NCI-H748 treated with DMSO at 0.1 percent for 48 hours (cell line): Measurements from ENCODE around the gene COX11.

Experiments
- DNase-seq: peaks from one replicate; lab custom pipeline; 2025; lab: John Stamatoyannopoulos, UW

COX11 gene

DNA sequence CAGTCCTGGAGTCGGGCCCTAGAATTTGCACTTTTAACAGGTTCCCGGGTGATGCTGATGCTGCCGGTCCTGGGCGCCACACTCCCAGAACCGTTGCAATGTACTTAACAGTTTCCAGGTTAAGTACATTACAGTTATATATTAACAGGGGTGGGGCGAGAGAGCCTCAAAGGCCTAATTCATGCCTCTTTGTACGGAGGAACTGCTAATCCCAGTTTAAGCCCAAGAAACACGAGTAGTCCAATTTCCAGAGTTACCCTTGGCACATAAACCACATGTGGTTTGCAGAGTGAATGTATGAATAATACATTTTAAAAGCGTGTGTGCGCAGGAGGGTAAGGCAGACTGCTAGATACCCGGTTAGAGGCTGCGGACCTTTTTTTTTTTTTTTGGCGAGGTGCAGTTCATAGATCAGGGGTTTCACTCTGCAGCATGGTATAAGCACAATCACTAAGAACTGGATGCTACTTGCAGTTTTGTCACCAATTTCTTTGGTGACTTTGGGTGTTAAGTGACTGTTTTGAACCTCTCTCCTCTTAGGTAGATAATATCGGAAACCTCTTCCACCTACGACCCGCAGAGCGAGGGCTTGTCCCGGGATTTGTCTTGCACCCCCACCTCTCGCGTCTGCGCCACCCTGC is 713 bp downstream of the COX11 start:
- DNase-seq: no peak

DNA sequence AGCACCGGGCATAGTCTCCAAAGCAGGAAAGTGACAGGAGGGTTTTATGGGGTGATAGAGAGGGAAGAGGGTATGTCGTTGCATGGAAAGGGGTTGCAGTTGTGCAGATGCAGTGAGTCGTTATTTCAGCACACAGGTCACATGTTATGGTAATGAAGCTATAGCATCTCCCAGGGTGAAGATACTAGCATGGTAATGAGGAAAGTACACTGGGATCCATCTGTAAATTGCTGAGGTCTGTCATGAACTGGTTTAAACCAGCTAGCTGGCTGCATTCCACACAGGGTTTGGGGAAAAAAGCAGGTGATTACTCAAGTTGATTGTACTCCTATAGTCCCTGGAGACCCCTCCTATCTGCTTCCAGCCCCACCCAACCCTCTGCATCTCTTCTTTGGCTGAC is 11.7 kb downstream of the COX11 start:
- no peak for DNase-seq

DNA sequence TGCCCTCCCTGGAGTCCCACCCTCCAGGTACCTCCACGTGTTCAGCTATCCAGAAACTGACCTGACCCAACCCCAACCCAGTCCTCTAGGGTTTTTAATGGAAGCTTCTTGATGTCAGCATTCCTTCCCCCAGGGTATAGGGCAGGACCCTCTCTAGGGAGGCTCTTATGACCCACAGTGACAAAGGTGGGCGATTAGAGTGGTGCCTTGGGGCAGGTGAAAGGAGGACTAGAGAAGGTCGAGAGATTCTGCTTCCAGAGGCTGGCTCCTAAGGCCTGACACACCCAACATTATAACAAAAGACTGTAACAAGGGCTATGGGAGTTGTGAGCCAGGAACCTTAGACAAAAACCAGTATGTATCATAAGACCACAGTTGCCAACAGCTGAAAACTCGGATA is 17.2 kb downstream of the COX11 start:
- DNase-seq: no peak

DNA sequence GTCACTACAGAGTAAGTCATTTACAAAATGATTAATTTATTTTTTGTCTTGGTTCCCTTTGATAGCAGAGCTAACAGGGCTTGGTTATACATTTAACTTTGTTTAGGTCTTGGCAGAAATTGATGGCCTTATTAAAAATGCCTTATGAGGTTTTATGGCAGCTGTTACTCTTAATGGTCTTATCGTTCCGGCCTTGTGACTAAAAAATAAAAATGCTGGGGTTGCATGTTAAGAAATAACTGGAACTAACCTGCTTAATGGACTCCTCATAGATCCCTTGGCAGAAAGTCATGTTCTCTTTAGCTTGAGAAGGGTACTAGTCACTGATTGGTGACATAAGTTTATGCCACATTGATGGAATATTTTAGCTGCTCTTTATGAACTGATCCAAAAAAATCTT is 18.3 kb downstream of the COX11 start:
- DNase-seq: no peak

DNA sequence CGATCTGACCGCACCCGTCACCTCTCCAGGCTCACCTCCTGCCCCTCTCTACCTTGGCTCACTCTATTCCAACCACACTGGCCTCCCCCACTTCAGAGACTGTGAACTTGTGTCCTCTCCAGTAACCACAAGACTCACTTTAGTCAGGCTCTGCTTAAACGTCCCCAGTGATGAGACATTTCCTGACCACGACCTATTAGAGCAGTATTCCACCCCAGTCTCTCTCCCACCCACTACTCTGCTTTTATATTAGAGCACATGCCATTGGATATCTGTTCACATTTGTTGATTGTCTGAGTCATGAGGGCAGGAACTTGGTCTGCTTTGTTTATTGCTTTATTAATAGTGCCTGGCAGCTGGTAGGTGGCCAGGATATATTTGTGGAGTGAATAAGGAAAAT is 20.1 kb downstream of the COX11 start:
- DNase-seq: no peak

DNA sequence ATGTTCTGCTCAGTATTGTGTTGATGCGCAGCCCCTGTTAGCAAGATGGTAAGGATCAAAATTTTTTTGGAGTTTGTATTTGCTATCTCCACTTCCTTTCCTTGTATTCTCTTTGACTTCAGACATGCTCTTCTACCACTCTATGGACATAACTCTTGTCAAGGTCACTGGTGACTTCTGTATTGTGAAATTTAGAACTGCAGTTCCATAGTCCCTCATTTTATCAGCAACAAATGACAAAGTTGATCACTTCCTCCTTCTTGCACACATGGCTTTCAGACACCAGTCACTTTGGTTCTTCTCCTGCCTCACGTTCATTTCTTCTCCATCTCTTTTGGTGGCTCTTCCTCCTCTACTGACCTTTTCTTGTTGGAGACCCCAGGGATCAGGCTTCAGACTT is 21.1 kb downstream of the COX11 start:
- no peak for DNase-seq

DNA sequence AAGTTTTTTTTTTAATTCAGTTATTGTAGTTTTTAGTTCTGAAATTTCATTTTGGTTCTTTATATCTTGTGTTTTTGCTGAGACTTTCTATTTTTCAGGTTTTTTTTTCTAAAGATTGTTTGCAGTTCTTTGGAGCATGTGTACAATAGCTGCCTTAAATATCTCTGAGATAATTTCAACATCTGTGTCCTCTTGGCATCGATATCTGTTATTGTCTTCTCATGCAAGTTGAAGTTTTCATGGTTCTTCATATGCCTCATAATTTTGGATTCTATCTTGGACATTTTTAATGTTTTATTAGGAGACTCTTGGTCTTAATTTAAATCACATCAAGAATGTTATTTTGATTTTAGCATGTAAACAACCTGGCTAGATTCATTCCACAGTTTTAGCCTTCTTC is 22.8 kb downstream of the COX11 start:
- no peak for DNase-seq

DNA sequence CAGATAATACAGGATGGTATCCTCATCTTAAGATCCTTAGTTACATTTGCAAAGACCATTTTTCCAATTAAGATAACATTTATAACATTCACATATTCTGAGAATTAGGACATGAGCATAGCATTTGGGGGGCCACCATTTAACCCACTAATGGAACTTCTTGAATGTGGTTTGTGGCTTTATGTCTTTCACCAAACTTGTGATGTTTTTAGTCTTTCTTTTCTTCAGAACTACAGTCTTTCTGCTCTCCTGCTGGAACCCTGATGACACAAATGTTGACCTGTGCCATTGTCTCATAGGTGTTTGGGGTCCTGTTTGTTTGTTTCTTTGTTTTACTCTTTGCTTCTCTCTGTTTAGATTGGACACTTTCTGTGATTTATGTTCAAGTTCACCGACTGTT is 23.2 kb downstream of the COX11 start:
- no peak for DNase-seq

DNA sequence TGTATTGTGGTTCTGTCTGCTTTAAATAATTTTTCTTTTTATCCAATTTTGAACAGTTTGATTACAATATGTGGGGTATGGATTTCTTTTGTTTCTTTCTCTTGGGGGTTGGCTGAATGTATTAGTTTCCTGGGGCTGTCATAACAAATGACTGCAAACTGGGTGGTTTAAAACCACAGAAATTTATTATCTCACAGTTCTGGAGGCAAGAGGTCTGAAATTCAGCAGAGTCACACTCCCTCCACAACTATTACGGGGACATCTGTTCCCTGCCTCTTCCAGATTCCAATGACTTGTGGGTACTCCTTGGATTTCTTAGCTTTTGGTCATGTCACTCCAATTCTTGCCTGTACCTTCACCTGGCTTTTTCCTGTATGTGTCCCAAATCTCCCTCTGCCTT is 23.7 kb downstream of the COX11 start:
- DNase-seq: no peak

DNA sequence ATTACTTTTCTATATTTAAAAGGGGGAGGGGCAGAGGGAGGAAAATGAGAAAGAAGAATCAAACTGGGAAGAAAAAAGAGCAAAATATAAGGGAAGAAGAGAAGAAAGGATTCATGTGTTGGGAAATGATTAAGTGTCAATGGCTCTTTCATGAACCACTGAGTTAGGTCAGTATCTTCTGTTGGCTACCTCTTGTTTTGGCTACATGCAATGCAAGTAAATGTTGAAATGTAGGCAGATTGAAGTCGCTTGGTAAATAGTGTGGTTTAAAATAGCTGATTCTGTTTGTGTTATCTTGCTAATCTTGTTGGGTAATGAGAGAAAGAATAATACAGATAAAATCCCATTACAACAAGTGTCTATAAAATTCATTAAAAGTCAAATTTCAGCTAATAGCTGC is 27.2 kb downstream of the COX11 start:
- no peak for DNase-seq

DNA sequence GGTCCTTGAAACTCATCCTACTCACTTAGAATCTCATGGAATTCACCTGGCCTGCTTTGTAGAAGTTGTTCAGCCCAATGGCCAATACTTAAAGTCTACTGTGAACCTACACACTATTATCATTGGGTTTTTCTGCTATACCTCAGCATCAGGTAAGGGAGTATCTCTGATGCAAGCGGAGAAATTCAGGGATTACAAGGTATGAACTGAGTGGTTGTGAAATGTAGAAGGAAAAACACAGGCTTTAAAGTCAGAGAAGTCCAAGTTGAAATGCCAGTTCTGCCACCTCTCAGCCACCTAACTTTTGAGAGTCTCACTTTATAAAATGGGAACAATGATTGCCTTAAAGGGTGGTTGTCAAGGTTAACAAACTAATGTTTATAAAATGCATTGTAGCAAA is 31.0 kb downstream of the COX11 start:
- no peak for DNase-seq

DNA sequence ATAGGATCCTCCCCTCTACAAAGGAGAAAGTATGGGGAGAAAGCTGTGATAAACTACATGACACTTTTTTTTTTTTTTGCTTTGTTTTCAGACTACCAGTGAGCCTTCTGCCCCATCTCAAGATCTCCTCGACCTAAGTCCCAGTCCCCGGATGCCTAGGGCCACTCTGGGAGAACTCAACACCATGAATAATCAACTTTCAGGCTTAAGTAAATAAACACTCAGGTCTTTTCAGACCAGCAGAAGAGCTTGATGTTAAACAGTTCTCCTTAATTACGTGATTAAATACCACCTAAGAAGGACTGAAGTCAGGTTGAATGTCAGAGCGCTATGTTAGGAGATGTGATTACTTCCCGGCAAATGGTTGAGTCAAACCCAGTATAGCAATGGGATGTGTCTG is 31.4 kb downstream of the COX11 start:
- no peak for DNase-seq

DNA sequence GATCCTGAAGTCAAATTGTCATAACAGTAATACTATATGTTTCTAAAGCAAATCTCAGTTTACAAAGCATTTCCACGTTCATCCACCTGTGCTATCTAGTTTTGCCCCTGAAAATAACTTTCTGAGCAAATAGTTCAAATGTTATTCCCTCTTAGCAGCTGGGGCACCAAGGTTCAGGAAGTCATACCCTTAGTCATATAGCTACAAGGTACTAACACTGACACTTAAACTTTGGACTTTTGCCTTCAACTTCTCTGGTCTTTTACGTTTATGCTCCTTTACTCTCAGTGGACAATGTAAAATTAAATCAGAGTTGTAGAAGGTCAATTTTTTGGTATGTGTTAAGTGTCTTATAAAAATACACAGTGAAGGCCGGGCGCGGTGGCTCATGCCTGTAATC is 33.0 kb downstream of the COX11 start:
- DNase-seq: no peak

DNA sequence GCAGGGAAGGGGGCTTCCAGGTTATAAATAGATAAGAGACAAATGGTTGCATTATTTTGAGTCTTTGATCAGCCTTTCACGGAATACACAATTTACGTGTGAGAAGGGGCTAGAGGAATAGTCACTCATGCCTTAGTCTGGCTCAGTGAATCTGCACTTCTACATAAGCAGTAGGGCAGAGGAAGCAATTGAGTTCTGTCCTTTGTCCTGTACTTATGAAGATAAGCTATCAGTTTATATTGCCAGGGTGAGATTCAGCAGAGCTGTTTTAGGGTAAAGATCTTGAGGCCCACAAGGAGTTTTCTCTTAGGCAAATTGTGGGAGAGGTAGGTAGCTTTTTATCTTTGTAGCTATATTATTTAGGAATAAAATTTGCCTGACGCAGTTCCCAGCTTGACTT is 34.5 kb downstream of the COX11 start:
- no peak for DNase-seq

DNA sequence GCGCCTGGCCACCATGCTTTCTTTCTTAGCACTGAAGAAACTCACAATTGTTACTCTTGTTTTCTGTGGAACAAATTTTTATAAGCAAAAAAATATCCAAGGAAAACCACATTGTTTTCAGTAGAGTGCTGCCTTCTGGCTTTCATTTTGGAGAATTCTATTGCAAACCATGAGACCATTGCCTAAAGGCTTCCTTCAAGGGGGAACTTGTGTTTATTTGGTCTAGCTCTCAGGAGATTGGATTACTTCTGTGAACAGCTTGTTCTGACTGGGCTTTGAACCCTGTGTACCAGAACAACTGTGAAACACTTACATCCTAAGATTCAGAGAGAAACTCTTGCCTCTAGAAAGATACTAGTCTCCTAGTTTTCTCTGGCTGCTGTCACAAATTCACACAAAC is 35.7 kb downstream of the COX11 start:
- no peak for DNase-seq

DNA sequence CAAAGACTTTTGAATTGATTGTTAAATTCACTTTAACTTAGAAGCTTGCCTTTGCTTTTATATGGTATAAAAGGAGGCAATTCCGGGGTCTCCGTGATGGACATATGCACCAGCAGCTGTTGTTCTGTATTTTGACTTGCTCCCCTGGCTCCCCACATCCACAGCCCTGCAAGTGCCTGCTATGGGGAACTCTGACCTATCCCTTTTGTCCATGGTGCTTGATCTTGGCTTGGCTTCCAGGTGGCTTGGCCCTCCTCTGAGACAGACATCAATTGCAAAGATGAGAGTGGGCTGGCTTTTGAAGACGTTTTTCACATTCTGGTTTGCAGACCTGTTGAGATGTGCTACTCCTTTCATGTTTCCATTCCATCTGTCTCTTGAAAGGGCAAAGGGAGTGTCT is 40.9 kb downstream of the COX11 start:
- DNase-seq: no peak

DNA sequence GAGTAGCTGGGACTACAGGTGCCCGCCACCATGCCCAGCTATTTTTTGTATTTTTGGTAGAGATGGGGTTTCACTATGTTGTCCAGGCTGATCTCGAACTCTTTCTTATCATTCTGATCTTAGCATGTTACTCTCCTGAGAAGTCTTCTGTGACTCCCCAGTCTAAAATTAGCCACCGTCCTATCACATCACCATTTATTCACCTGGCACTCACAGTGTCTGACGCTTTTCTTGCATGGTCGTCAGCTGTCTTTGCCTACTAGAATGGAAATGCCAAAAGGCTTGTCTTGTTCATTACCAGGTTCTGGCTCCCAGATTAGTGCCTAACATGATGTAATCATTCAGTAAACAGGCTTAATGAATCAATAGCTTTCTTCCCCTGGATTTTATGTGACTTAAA is 44.0 kb downstream of the COX11 start:
- DNase-seq: no peak

DNA sequence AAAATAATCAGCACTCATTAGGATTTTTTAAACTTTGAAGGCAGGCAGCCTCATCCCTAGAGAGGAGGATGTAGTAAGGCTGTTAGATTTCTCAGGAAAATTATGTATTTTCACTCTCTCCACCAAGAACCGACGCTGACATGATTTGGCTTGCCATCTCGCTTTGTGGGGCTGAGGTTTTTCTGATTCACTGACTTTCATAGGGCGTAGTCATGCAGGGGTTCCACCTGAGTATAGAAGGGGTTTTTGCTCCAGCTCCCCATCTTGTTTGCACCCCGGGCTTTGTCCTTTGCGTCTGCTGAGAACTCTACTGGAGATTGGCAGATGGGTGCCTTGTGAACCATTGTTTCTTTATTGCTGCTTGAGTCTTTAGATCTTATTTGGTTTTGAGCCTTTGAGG is 47.6 kb downstream of the COX11 start:
- DNase-seq: no peak

DNA sequence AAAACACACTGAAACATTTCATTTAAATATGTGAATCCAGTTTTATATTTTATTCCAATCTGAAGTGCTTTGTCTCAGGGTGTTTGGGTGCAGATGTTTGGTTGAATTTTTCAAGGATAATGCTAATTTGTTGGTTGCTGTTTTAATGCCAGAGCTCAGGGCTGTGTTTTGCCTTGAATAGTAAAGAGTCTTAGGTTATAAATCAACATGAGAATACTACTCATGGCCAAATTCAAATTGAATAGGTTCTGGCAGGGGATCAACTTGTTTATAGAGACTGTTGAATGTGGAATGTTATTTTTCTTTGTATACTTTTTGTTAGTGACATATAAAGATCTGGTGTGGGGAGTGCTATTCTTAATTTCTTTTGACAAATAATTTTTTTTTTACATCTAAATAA is 49.0 kb downstream of the COX11 start:
- no peak for DNase-seq

DNA sequence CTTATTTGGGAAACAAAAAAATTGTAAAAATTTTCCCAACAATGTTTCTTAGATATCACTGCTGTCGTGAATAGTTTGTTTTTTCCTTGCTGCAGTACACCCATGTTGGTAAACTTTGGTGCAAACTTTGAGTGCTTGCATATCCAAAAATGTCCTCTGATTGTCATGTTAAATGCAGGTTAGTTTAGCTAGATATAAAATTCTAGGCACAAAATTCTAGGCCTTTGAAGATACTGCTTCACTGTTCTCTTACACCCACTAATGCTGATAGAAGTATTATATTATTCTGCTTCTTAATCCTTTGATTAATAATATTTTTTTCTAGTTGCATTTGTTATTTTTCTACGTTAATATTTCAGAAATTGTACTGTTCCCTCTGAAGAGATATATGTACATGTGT is 51.7 kb downstream of the COX11 start:
- no peak for DNase-seq
